ENCODE data around the gene ATAD1.
"Not testable (repeated sequence)": the region's sequence is repeated elsewhere in the genome, so short reads cannot be mapped to it uniquely, and the experiment has no call there.

Gene ATAD1

DNA sequence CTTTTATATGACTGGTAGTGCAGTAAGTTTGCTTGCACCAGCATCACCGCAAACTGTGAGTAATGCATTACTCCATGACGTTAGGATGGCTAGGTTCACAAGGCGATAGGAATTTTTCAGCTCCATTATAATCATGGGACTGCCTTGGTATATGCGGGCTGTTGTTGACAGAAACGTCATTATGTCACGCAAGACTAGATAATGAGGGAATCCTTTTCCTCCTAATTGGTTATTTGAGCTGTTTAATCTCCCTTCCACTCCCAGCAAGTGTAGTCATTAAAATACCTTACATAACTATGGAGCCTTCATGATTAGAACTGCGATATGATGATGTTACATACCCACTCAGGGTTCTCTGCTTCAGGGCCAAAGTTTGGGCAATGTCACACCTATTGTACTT lies 28.0 kb upstream of the ATAD1 start:
- DNase-seq (ENCODE audit: low read depth), result no peak

- no peak for DNase-seq (ENCODE audit: low read depth)
Observed at GRCh38 chr10:87845624-87845998, 27.6 kb upstream of the ATAD1 start.

DNA sequence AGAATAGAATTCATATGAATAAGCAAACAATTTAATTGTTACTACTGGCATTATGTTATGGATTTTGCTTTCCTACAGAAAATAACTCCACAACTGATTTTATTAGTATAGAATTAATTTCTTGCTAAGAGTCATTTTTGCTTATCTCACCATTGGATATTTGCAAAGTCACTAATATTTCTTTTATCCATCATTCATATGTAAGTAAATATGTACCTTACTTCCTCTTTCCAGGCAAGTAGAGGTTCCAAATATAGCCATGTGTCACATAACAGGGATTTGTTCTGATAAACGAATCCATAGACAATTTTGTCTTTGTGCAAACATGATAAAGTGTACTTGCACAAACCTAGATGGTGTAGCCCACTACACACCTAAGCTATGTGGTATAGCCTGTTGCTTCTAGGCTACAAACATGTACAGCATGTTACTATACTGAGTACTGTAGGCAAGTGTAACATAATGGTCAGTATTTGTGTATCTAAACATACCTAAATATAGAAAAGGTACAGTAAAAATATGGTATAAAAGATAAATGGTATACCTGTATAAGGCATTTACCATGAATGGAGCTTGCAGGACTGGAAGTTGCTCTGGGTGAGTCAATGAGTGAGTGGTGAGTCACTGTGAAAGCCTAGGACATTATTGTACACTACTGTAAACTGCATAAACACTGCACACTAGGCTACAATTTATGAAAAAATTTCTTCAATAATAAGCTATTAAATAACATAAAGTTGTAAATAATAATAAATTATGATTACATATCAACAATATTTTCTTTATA lies 27.0 kb upstream of the ATAD1 start:
- no peak for DNase-seq (ENCODE audit: low read depth)

DNA sequence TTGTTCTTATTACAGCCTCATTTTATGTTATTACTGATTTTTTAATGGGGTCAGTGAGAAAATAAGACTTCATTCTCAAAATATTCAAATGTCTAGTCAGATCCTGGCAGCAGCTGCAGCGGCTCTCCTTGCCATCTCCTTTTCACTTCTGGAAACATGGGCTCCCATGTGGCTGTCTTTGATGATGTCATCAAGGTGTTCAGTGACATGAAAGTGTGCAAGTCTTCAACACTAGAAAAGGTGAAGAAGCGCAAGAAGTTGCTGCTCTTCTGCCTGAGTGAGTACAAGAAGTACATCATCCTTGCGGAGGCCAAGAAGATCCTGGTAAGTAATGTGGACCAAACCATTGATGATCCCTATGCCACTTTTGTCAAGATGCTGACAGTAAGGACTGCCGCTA lies 25.7 kb upstream of the ATAD1 start:
- DNase-seq (ENCODE audit: low read depth), result no peak

DNA sequence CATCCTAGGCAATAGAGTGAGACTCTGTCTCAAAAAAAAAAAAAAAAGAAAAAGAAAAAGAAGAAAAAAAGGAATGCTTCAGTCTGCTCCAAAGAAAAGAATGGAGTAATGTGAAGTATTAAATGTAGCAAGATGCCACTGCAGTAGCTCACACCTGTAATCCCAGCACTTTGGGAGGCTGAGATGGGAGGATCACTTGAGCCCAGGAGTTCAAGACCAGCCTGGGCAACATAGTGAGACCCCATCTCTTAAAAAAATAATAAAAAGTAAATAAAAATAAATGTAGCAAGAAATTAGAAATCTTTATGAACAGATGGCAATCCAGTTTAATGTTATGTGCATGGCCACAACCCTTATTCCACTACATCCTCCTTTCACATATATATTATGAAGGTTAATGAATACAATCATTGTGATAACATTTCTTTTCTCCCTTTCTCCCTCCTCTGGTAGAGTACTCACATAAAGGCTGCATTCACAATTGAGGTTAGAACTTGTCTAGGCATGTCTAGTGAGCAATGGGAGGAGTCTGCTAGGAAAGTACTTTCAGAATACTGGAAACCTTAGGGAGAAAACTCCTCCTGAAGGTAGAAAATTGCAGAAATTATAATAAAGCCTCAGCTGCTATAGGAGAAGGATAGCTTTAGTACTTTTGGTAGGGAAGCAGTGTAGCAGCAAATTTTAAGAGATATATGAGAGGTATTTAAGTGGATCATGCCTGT lies 24.9 kb upstream of the ATAD1 start:
- no peak for DNase-seq (ENCODE audit: low read depth)

DNA sequence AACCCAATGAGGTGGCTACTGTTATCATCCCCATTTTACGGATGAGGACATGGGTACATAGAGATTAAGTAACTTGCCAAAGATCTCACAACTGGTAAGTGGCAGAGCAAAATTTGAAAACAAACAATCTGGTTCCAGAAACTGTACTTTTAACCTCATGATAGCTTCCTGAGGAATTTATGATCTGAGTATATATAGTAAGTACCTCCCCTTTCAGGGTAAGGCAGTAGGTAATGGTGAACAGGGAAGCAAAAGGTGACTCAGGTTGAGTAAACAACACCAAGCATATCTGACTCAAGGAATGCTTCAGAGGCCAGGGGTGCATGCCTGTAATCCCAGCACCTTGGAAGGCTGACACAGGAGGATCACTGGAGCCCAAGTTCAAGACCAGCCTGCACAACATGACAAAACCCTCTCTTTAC lies 24.2 kb upstream of the ATAD1 start:
- DNase-seq (ENCODE audit: low read depth), result no peak

GRCh38 chr10:87841186-87841585 lies 23.2 kb upstream of the ATAD1 start:
- DNase-seq (ENCODE audit: low read depth), result no peak

- no peak for DNase-seq (ENCODE audit: low read depth)
Observed at GRCh38 chr10:87838650-87839049, 20.6 kb upstream of the ATAD1 start.

- DNase-seq (ENCODE audit: low read depth), result no peak
Observed at GRCh38 chr10:87837445-87837844, 19.4 kb upstream of the ATAD1 start.

DNA sequence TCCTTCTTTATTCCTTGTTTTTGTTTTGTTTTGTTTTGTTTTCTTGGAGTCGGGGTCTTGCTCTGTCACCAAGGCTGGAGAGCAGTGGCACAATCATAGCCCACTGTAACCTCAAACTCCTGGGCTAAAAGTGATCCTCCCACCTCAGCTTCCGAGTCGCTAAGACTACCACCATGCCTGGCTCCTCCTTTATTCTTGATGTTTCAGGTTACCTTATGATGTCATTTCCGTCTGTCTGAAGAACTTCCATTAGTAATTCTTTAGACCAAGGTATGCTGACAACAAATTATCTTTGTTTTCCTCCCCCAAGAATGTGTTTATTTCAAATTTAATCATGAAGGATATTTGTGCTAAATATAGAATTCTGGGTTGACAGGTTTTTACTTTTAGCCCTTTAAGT lies 18.1 kb upstream of the ATAD1 start:
- no peak for DNase-seq (ENCODE audit: low read depth)

GRCh38 chr10:87829986-87830729 lies 12.1 kb upstream of the ATAD1 start:
- no peak for DNase-seq (ENCODE audit: low read depth)

- not testable (repeated sequence) for DNase-seq (ENCODE audit: low read depth)
Observed at GRCh38 chr10:87829051-87829450, 11.0 kb upstream of the ATAD1 start.

DNA sequence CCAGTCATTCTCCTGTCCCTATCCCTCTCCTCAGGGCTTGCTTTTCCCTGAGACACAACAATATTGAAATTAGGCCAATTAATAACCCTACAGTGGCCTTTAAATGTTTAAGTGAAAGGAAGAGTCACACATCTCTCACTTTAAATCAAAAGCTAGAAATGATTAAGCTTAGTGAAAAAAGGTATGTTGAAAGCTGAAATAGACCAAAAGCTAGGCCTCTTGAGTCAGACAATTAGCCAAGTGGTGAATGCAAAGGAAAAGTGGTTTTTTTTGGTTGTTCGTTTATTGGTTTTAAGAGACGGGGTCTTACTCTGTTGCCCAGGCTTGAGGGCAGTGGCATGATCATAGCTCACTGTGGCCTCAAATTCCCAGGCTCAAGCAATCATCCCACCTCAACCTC lies 9.7 kb upstream of the ATAD1 start:
- DNase-seq (ENCODE audit: low read depth), result no peak

DNA sequence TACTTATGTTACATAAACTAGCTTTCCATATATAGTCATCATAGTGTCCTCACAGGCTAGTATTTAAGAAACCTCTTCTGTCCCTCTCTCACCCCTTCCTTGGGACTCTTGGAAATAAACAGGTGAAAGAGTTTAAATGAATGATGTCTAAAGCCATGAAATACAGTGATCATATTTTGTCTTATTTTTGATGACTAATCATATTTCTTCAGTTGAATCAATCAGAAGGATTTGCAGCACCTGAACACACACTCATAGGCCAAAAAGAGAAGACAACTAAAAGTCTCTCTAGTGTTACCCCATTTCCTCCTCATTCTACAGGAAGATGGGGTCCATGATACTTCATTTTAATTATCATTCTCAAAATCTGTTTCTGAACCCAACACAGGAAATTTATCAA lies 8.6 kb upstream of the ATAD1 start:
- no peak for DNase-seq (ENCODE audit: low read depth)

DNA sequence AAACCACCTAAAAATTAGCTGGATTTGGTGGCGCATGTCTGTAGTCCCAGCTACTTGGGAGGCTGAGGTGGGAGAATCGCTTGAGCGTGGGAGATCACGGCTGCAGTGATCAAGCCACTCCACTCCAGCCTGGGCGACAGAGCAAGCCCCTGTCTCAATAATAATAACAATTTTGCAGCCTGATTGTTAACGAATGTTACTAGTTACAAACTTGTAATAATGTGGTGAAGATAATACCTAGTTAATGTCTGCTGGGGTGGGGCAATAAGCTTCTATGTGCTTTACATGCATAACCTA lies 1.2 kb upstream of the ATAD1 start:
- DNase-seq (ENCODE audit: low read depth), result no peak

GRCh38 chr10:87818505-87819288 lies 671 bp upstream of the ATAD1 start:
- DNase-seq (ENCODE audit: low read depth), result peak; percentile 21

DNA sequence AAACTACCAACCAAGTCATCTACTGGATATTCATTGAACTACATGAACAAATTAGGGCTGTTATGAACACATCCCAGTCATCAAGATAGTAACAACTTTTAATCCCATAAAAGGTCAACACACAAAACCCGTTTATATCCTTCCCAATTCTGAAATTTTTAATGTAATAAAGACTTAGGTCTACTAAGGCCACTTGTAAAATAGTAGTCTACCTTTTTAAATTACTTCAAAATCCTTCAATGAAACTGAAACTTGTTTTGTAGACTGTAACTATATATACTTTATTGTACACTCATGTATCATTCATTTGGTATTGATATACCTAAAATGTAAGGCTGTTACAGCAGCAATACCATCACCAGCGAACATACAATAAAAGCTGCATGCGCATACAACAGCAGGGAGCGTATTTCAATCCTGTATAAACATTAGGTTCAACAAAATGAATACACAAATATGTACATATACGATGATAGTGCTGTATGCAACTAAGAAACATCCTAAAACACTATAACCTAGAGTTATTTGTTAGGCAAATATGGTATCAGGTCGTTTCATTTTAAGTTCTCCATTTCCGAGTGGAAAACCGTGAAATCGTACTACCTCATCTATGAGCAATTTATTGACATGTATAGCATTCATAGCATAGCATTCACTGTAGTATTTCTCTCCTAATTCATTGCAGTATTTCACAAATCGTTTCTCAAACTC lies 973 bp downstream of the ATAD1 start:
- DNase-seq (ENCODE audit: low read depth), result no peak

DNA sequence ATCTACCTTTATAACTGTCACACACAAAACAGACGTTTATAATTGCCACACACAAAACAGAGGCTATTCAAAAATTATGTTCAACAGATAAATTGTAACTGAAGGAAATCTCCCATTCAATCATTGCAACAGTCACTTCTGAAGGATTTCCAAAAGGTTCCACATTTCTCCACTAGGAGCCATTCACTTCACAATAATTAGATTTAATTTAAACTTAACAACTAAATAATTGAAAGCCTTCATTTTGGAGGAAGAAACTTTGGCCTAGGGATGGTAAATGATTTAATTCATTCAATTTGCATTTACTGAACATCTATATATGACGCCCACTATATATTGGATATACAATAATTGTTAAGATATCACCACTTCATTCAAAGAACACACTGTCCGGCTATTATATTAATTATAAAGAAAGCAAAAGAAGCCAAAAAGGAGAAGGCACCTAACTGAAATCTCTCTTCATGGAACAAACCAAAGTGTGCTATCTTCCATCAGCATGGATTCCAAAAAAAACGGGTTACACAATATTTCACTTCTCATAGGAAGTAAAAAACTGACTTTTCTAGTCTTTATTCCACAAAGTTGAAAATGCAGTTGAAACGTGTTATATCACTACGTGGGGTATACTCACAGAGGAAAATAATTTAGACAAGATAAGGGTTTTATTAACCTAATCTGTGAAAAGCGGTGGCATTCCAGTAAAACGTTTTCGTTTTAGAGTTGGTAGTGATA lies 1.7 kb downstream of the ATAD1 start:
- no peak for DNase-seq (ENCODE audit: low read depth)

- no peak for DNase-seq (ENCODE audit: low read depth)
Observed at GRCh38 chr10:87804939-87805569, 13.0 kb downstream of the ATAD1 start.

- DNase-seq (ENCODE audit: low read depth), result no peak
Observed at GRCh38 chr10:87803831-87804230, 14.2 kb downstream of the ATAD1 start.

GRCh38 chr10:87803328-87803727 lies 14.7 kb downstream of the ATAD1 start:
- DNase-seq (ENCODE audit: low read depth), result no peak
